ENCODE data around the gene CRYBA1.
"Not testable (repeated sequence)": the region's sequence is repeated elsewhere in the genome, so short reads cannot be mapped to it uniquely, and the experiment has no call there.

Gene CRYBA1

GRCh38 chr17:29238133-29238850 lies 8.4 kb upstream of the CRYBA1 start:
- DNase-seq, result no peak

- DNase-seq, result no peak
These were observed 6.2 kb upstream of the CRYBA1 start for GRCh38 chr17:29240477-29240876.

- no peak for DNase-seq
These were observed 5.4 kb upstream of the CRYBA1 start for GRCh38 chr17:29240968-29241963.

- no peak for DNase-seq
These were observed 4.6 kb upstream of the CRYBA1 start for GRCh38 chr17:29242051-29242450.

- no peak for DNase-seq
These were observed 3.9 kb upstream of the CRYBA1 start for GRCh38 chr17:29242790-29243189.

- no peak for DNase-seq
These were observed 2.9 kb upstream of the CRYBA1 start for GRCh38 chr17:29243792-29244191.

- no peak for DNase-seq
These were observed 1.3 kb upstream of the CRYBA1 start for GRCh38 chr17:29245401-29245800.

GRCh38 chr17:29247219-29247618 lies 560 bp downstream of the CRYBA1 start:
- no peak for DNase-seq

- DNase-seq, result no peak
These were observed 2.2 kb downstream of the CRYBA1 start for GRCh38 chr17:29248845-29249244.

GRCh38 chr17:29250666-29251065 lies 4.0 kb downstream of the CRYBA1 start:
- DNase-seq, result no peak

- no peak for DNase-seq
These were observed 4.5 kb downstream of the CRYBA1 start for GRCh38 chr17:29251184-29251583.

GRCh38 chr17:29252101-29252791 lies 5.6 kb downstream of the CRYBA1 start:
- no peak for DNase-seq

- DNase-seq, result no peak
These were observed 6.4 kb downstream of the CRYBA1 start for GRCh38 chr17:29253037-29253436.

- no peak for DNase-seq
These were observed 9.4 kb downstream of the CRYBA1 start for GRCh38 chr17:29255926-29256522.

GRCh38 chr17:29256735-29257466 lies 10.2 kb downstream of the CRYBA1 start:
- no peak for DNase-seq

GRCh38 chr17:29257756-29258155 lies 11.1 kb downstream of the CRYBA1 start:
- no peak for DNase-seq

GRCh38 chr17:29263916-29264315 lies 17.3 kb downstream of the CRYBA1 start:
- no peak for DNase-seq

GRCh38 chr17:29271980-29272379 lies 25.3 kb downstream of the CRYBA1 start:
- DNase-seq, result not testable (repeated sequence)

- DNase-seq, result no peak
These were observed 27.3 kb downstream of the CRYBA1 start for GRCh38 chr17:29273924-29274323.

GRCh38 chr17:29278692-29279091 lies 32.0 kb downstream of the CRYBA1 start:
- DNase-seq, result no peak

GRCh38 chr17:29279397-29280070 lies 32.9 kb downstream of the CRYBA1 start:
- no peak for DNase-seq

GRCh38 chr17:29283496-29283895 lies 36.8 kb downstream of the CRYBA1 start:
- no peak for DNase-seq

Measured in activated CD4-positive, CD25-positive, alpha-beta regulatory T cell treated with anti-CD3 and anti-CD28 coated beads, Interleukin-2, amount 50 U/mL, for 72 hours (primary cell).